Measurements from ENCODE around the gene SMC4.
"Not testable (repeated sequence)": the region's sequence is repeated elsewhere in the genome, so short reads cannot be mapped to it uniquely, and the experiment has no call there.

The SMC4 gene

GRCh38 chr3:160399125-160400029 lies at the start of gene SMC4, which contains the start of gene IFT80:
TSS of gene SMC4 (plus strand) at chr3:160399650. CDS start at chr3:160400827, 1,177 bp downstream.
TSS of gene IFT80 (minus strand) at chr3:160399225. CDS start at chr3:160384600, 14,625 bp downstream.
- peak; percentile 56 to 95 (median 90) for DNase-seq

- DNase-seq, result no peak
These were observed 43.6 kb upstream of the SMC4 start for GRCh38 chr3:160355826-160356225.

GRCh38 chr3:160362896-160363295 lies 36.6 kb upstream of the SMC4 start:
- DNase-seq, result not testable (repeated sequence)

GRCh38 chr3:160365869-160366522 lies 33.5 kb upstream of the SMC4 start:
- DNase-seq, result no peak

GRCh38 chr3:160368804-160369203 lies 30.6 kb upstream of the SMC4 start:
- DNase-seq, result no peak

GRCh38 chr3:160369784-160370183 lies 29.7 kb upstream of the SMC4 start:
- no peak for DNase-seq

GRCh38 chr3:160370987-160371857 lies 28.2 kb upstream of the SMC4 start:
- DNase-seq, result no peak

- no peak for DNase-seq
These were observed 26.7 kb upstream of the SMC4 start for GRCh38 chr3:160372780-160373179.

GRCh38 chr3:160373655-160374054 lies 25.8 kb upstream of the SMC4 start:
- DNase-seq, result no peak

- no peak for DNase-seq
These were observed 25.0 kb upstream of the SMC4 start for GRCh38 chr3:160374472-160374871.

- no peak for DNase-seq
These were observed 24.5 kb upstream of the SMC4 start for GRCh38 chr3:160374925-160375324.

- no peak for DNase-seq
These were observed 22.8 kb upstream of the SMC4 start for GRCh38 chr3:160376681-160377080.

GRCh38 chr3:160378331-160379109 lies 20.9 kb upstream of the SMC4 start:
- no peak for DNase-seq

GRCh38 chr3:160379628-160380214 lies 19.7 kb upstream of the SMC4 start:
- no peak for DNase-seq

- no peak for DNase-seq
These were observed 18.0 kb upstream of the SMC4 start for GRCh38 chr3:160381470-160381869.

- no peak for DNase-seq
These were observed 14.7 kb upstream of the SMC4 start for GRCh38 chr3:160384639-160385318.

GRCh38 chr3:160390565-160391138 lies 8.8 kb upstream of the SMC4 start:
- DNase-seq, result no peak

GRCh38 chr3:160392798-160393197 lies 6.7 kb upstream of the SMC4 start:
- no peak for DNase-seq

GRCh38 chr3:160393346-160394008 lies 6.0 kb upstream of the SMC4 start:
- no peak for DNase-seq

All from anterior cingulate cortex (tissue), 58 donors.